ENCODE data around the gene PARP11.
"Not testable (repeated sequence)": the region's sequence is repeated elsewhere in the genome, so short reads cannot be mapped to it uniquely, and the experiment has no call there.

PARP11 gene

DNA sequence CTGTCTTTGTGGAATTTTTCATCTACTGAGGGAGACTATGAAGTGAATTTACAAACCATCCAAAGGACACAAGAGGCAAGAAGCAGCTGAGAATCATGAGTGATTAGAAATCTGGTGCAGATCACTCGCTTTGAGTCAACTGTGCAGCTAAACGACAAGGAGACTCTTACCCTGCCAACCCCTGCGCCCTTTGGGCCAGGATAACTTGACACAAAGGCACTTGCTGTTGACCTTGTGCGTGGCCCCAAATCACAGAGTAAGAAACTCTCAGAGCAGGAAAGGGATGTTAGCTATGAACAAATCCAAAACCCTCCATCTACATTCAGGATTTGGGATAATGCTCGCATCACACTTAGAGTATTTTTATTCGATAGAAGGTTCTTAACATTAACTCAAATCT lies 11.5 kb upstream of the PARP11 start:
- FAIRE-seq: peak; percentile 49

DNA sequence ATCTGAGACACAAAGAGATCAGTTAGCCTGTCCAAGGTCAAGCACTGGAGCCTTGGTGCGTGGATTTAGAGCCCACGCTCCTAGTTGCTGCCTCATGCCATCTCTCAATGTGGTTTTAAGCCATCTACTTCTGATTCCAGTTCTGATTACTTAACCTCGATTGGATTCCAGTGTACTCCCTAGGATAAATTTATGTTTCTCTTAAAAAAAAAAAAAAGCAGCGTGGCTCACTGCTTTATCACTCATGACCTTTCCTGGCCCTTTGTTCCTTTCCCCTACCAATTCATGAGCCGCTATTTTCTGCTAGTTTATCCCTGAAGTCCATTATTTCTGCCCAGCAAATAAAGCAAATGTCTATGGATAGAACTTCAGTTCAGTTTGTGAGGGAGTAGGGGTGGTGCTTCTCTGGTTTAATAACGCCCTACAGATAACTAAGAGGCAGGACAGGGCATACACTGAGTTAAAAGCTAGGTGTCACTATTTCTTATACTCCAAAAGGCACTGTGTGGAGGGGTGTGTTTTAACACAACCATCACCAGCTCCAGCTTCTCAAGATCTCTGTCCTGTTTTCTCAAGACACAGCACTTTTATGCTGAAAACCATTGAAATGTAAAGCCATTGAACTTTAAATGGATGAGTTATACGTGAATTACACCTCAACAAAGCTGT lies 9.8 kb upstream of the PARP11 start:
- DNase-seq (ENCODE audit: insufficient read length, low spot score) (peak; percentile 55), FAIRE-seq (no peak)

More for the DNA sequence above, 11.5 kb upstream of the PARP11 start:
- no peak for DNase-seq (ENCODE audit: insufficient read length, low spot score)

DNA sequence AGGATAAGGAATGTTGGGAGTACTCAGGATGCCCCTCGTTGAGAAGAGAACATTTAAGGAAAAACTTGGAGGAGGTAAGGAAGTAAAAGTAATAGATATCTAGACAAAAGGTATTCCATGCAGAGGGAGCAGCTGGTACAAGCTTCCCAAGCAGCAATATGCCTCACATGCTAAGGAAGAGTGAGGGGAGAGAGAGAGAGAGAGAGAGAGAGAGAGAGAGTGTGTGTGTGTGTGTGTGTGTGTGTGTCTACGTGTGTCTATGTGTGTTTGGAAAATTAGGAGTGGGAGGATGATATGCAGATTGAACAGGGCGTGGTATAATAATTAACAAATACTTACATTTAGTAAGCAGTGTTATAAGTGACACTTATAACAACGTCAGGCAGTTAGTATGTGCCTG lies 9.2 kb upstream of the PARP11 start:
- FAIRE-seq: no peak

DNA sequence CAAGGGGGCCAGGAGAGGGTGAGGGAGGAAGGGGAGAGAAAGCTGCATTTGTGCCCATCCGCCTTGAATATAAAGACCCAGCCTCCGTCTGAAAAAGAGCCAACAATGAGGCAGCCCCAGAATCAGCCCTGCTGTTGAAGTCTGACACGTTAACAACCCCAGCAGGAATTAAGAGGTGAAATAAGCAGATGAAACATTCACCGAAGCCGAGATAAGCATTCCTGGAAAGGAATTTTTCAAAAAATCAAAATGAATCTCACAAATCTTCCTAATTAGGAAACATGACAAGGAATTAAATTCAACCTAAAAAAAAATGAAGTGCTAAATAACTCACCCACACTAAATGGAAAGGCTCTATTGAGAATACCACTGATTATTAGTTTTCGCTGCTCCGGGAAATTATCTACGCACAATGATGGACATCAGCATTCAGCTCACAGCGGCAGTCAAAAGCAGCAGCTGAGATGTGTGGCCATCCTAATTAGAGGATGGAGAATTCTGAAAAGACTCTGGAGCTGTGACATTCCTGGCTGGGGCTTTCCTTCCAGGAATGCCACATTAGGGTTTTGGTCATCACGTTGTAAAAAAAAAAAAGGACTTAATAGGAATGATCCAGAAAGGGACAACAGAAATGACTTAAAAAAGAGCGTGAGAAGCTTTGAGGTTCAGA lies 8.2 kb upstream of the PARP11 start:
- FAIRE-seq (no peak), DNase-seq (ENCODE audit: insufficient read length, low spot score) (no peak)

More for the DNA sequence above, 9.2 kb upstream of the PARP11 start:
- DNase-seq (ENCODE audit: insufficient read length, low spot score): no peak

DNA sequence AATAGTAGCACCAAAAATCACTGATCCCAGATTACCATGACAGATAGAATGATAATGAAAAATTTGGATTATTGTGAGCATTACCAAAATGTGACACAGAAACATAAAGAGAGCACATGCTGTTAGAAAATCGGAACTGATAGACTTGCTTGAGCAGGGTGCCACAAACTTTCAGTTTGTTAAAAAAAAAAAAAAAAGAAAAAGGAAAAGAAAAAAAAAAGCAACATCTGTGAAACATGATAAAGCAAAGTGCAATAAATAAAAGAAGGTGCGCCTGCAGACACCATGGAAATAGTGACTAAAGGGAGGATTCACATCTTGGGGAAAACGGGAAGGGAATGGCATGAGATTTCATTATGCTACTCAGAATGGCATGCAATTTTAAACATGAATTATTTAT lies 6.6 kb upstream of the PARP11 start:
- DNase-seq (ENCODE audit: insufficient read length, low spot score) (no peak), FAIRE-seq (no peak)

DNA sequence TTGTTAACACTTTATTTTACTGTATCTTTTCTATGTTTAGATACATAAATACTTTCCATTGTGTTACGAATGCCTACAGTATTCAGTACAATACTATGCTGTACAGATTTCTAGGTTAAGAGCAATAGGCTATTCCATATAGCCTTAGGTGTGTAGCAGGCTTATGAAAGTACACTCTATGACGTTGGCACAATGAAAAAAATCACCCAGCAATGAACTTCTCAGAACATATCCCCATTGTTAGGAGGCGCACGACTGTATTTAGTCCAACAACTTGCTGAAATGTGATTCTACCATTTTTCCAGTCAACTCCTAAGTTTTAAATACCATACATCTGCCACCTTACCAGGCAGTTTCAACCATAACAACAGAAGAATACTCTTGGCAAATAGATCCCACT lies 1.8 kb downstream of the PARP11 start:
- FAIRE-seq (no peak), DNase-seq (ENCODE audit: insufficient read length, low spot score) (no peak)

DNA sequence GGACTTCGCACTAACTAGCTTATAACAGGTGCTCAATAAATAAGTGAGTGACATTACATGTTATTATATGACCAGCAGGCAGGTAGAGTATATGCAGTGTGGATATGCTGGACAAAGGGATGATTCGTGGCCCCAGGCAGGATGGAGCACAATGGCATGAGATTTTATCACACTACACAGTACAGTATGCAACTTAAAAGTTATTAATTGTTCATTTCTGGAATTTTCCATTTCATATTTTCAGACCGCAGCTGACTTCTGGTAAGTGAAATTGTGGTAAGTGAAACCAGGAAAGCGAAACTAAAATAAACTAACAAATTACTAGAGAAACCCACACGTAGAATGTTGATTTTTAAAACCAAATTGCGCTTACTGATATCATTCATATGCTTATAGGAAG lies 3.3 kb downstream of the PARP11 start:
- DNase-seq (ENCODE audit: insufficient read length, low spot score): no peak
- FAIRE-seq: no peak

DNA sequence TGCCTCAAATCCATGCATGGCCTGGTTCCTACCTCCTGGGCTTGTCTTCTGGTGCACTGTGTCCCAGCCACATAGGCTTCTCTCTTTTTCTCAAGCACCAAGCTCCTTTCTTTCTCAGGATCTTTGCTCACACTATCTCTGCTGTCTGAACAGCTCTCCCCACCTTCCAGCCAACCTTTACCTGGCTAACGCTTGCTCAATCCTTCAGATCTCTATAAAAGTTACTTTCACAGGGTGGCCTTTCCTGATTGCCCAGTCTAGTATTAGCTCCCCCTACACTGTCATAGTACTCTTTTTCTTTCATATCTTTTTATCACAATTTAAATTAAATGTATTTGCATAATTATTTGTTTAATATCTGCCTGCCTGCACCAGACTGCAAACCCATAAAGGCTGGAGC lies 3.8 kb downstream of the PARP11 start:
- DNase-seq (ENCODE audit: insufficient read length, low spot score) (no peak), FAIRE-seq (no peak)

DNA sequence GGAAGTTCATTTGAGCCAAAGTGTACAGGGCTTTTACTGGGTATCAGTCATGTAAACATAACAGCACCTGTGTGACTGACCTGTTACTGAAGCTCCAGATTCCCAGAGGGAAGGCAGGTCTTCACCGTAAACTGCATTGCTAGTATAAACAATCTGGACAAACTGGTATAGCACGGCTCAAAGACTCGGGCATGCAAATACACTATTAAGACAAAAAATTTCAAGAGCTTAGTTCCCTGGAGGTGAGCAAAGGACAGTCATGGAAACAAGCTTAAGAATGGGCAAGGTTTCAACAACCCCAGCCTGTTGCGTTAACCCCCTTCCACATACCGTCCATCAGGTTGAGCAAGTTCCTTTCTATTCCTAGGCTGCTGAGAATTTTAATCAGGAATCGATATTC lies 9.4 kb downstream of the PARP11 start:
- FAIRE-seq (peak; percentile 64), DNase-seq (ENCODE audit: insufficient read length, low spot score) (no peak)

DNA sequence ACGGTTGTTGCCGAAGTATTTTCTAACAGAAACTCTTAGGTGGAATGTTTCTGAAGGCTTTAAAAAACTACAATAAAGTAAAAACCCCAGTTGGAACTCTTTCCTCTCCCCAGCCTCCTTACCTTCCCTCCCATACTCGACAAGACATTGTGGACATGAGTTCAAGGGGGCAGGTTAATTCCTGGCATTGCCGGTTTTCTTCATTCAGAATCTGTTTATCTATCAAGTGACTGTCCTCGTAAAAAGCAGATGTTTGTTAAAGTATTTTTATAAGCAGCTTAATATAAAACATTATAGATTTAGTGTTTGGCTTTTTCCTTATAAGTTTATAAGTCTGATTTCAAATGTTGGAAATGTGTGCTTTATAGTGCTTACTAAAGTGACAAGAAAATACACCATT lies 30.7 kb downstream of the PARP11 start:
- FAIRE-seq: no peak
- no peak for DNase-seq (ENCODE audit: insufficient read length, low spot score)

DNA sequence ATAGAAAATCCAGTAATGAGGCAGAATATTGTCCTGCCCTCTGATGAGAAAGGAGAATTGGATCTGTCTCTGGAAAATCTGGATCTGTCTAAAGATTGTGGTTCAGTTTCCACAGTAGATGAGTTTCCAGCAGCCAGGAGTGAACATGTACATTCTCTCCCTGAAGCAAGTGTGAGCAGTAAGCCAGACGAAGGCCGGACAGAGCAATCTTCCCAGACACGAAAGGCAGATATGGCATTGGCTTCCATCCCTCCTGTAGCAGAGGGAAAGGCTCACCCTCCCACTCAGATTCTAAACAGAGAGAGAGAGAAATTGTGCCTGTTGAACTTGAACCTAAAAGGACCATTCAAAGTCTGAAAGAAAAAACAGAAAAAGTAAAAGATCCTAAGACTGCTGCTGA lies 31.4 kb downstream of the PARP11 start:
- no peak for FAIRE-seq
- DNase-seq (ENCODE audit: insufficient read length, low spot score): no peak

DNA sequence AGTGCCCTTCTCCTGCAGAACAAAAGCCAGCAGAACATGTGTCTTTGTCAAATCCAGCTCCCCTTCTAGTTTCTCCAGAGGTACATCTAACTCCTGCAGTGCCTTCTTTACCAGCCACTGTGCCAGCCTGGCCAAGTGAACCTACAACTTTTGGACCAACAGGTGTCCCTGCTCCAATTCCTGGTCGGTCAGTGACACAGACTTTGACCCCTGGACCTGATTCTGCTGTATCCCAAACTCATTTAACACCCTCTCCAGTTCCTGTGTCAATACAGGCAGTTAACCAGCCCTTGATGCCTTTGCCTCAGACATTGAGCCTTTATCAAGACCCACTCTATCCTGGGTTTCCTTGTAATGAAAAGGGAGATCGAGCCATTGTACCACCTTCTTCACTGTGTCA lies 32.4 kb downstream of the PARP11 start:
- DNase-seq (ENCODE audit: insufficient read length, low spot score): not testable (repeated sequence)
- peak; percentile 80 for FAIRE-seq

DNA sequence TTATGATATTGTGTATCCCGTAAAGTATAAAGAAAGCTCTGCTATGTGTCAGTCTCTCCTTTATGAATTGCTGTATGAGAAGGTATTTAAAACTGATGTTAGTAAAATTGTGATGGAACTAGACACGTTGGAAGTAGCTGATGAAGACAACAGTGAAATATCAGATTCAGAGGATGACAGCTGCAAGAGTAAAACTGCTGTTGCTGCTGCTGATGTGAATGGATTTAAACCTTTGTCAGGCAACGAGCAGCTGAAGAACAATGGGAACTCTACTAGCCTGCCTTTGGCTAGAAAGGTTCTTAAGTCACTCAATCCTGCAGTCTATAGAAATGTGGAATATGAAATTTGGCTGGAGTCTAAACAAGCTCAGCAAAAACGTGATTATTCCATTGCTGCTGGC lies 33.5 kb downstream of the PARP11 start:
- FAIRE-seq: peak; percentile 77
- not testable (repeated sequence) for DNase-seq (ENCODE audit: insufficient read length, low spot score)

DNA sequence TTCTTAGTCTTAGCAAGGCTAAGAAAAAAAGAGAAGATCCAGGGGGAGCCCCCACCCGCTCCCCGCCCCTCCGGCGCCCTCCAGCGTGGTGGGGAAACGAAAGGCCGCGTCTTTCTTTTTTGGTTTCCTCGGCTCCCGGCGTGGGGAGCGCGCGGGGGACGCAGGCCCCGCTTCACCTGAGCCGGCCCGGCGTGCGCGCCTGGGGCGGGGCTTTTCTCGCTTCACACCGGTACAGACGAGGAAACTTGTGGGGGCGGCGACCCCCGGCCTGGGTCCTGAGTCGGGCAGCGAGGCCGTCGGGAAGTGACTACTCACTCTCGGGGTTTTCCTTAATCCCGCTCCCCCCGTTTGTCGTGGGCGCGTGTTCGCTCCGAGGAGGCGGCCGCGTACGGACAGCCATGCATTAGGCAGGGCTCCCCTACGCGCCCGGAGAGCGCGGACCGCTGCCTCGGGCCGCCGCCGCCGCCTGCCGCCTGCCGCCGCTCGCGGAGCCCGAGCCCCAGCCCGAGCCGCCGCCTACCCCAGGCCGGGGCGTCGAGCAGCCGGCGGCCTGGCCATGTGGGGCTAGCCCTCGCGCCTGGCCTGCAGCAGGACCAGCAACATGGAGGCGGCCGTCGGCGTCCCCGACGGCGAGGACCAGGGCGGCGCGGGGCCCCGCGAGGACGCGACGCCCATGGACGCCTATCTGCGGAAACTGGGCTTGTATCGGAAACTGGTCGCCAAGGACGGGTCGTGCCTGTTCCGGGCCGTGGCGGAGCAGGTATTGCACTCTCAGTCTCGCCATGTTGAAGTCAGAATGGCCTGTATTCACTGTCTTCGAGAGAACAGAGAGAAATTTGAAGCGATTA lies 34.3 kb downstream of the PARP11 start:
- FAIRE-seq: peak; percentile 83
- DNase-seq (ENCODE audit: insufficient read length, low spot score): not testable (repeated sequence)

DNA sequence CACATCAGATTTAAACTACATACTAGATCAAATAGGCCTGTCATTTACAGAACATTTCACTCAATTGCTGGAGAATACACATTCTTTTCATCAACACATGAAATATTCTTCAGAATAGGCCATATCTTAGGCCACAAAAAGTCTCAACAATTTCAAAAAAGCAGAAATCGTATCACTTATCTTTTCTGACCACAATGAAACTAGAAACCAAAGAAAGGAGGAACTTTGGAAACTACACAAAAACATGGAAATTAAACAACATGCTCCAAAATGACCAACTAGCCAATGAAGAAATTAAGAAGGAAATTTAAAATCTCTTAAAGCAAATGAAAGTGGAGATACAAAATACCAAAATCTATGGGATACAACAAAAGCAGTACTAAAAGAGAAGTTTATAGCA lies 35.1 kb downstream of the PARP11 start:
- no peak for DNase-seq (ENCODE audit: insufficient read length, low spot score)
- FAIRE-seq: no peak

DNA sequence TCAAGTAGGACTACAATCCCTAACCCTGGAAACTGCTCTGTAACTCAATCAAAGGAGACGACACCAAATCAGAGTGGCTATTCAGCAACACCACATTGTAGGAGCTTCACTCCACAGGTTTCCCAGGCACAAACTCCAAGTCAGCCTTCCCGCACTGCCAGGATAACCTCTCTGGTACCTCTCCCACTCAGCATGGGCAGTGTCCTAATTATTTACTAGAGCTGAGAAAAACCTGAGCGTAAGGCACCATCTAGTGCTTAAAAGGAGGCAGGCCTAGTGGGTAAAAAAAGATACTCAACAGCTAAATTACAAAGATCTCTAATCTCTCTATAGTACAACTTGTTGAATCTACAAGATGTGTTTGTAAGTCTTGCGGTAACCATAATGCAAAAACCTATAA lies 36.1 kb downstream of the PARP11 start:
- DNase-seq (ENCODE audit: insufficient read length, low spot score) (no peak), FAIRE-seq (no peak)

DNA sequence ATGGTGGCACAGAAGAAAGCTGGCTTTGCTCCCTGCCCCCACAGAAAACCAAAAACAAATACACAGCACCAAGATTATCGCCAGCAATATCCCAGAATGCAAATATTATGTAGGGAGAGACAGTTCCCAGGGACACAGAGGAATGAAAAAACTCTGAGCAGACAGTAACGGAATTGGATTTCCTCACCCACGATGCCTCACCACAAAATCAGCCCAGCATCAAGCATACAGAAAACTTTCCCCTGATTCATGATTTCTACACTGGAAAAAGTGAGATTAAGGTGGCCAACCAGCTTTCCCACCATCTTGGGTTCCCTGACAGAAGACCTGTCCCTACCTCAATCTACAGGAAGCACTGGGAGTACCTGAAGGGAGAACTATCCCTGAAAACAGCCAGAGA lies 36.6 kb downstream of the PARP11 start:
- DNase-seq (ENCODE audit: insufficient read length, low spot score) (no peak), FAIRE-seq (no peak)

DNA sequence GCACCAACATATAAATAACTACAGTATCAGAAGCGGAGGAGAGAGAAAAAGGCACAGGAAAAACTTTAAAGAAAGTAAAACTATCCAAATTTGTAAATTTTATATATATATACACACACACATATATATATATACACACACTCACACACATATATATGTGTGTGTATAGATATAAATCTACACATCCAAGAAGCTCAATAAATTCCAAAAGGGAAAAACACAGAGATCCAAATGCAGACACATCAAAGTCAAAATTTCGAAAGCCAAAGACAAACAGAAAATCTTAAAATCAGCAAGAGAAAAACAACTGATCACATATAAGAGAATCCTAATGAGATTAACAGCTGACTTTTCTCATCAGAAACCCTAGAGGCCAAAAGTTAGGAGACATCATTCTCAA lies 37.3 kb downstream of the PARP11 start:
- FAIRE-seq (no peak), DNase-seq (ENCODE audit: insufficient read length, low spot score) (no peak)

DNA sequence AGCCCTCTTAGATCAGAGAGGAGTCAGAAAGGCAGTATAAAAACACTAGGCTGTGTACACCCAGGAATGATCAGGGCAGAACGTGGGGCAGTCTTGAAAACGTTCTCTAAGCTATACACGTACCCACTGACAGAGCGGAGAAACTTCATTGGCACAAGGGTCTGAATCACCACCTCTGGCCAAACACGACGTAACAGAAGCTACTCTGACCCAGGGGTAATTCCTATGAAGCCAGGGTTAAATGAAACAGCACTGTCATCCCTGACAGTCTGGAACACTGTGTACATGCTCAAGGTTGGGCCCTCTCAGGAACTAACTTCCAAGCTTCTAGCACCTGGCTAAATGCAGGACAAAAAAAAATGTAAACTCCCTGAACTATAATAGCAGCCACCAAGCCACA lies 38.4 kb downstream of the PARP11 start:
- DNase-seq (ENCODE audit: insufficient read length, low spot score) (no peak), FAIRE-seq (peak; percentile 16)

DNA sequence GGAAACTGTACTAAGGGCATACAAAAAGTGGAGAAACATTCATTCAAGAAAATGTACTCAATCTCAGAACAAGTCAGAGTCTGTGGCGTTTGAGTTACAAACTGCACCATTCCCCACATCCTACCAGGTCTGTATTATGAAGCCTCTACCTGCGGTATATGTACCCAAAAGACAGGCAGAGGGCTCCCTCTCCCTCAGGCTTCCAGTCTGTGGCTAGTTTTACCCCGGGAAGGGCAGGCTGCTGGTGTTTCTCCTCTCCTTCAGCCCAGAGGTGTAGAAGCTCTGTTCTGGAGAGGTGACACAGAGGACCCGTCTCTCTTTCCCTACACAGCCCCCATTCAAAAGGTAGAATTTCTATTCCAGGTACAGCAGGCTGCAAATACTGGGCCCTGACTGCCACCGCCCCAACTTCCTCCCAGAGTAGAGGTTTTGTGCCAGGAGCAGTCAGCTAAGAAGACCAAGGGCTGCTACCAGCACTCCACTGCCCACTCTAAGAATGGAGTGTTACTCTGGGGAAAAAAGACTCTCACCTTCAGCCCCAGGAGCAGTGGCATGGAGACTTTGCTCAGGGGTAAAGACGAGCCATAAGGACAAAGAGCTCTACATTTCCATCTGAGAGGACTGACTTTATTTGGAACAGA lies 39.4 kb downstream of the PARP11 start:
- DNase-seq (ENCODE audit: insufficient read length, low spot score) (no peak), FAIRE-seq (no peak)

DNA sequence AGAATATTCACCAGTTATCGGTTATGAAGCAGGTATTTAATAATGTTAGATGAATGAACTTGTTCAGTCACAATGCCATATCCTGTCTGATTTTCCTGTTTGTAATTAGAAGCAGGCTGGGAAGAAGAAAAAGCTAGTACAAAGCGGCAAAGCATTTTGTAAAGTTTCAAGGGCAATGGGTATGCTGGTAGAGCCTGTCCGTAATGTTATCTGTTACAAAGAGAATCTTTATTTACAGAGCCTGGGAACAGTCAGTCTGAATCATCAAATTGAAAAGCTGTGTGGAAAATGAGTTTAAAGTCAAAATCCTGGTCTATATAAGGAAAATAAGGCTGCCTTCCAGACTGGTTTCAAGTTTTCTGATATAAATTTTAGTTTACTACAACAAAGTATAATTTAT lies 40.5 kb downstream of the PARP11 start:
- no peak for FAIRE-seq
- DNase-seq (ENCODE audit: insufficient read length, low spot score): no peak
